Stimulated activated CD4-positive, alpha-beta T cell treated with anti-CD3 and anti-CD28 coated beads, Interleukin-4, amount 100 ng/mL, for 4 hours (primary cell): Measurements from ENCODE around the gene ADAR.
"Not testable (repeated sequence)": the region's sequence is repeated elsewhere in the genome, so short reads cannot be mapped to it uniquely, and the experiment has no call there.

Experiments
- DNase-seq, 2 experiments: peaks; one replicate each; pipeline ENCODE4 v3.0.0-alpha.2; 2020

Gene ADAR, protein sequence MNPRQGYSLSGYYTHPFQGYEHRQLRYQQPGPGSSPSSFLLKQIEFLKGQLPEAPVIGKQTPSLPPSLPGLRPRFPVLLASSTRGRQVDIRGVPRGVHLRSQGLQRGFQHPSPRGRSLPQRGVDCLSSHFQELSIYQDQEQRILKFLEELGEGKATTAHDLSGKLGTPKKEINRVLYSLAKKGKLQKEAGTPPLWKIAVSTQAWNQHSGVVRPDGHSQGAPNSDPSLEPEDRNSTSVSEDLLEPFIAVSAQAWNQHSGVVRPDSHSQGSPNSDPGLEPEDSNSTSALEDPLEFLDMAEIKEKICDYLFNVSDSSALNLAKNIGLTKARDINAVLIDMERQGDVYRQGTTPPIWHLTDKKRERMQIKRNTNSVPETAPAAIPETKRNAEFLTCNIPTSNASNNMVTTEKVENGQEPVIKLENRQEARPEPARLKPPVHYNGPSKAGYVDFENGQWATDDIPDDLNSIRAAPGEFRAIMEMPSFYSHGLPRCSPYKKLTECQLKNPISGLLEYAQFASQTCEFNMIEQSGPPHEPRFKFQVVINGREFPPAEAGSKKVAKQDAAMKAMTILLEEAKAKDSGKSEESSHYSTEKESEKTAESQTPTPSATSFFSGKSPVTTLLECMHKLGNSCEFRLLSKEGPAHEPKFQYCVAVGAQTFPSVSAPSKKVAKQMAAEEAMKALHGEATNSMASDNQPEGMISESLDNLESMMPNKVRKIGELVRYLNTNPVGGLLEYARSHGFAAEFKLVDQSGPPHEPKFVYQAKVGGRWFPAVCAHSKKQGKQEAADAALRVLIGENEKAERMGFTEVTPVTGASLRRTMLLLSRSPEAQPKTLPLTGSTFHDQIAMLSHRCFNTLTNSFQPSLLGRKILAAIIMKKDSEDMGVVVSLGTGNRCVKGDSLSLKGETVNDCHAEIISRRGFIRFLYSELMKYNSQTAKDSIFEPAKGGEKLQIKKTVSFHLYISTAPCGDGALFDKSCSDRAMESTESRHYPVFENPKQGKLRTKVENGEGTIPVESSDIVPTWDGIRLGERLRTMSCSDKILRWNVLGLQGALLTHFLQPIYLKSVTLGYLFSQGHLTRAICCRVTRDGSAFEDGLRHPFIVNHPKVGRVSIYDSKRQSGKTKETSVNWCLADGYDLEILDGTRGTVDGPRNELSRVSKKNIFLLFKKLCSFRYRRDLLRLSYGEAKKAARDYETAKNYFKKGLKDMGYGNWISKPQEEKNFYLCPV

GRCh38 chr1:154607609-154608396, at the start of gene ADAR:
TSS of gene ADAR (minus strand) at chr1:154608186. CDS start at chr1:154608006, 180 bp downstream.
- peak; percentile 80 to 95 for DNase-seq

GRCh38 chr1:154657556-154657955, 49.6 kb upstream of the ADAR start:
- DNase-seq = no peak

- no peak for DNase-seq
Observed at GRCh38 chr1:154652893-154653292, 44.9 kb upstream of the ADAR start.

GRCh38 chr1:154644724-154645123, 36.7 kb upstream of the ADAR start:
- DNase-seq = not testable (repeated sequence)

DNA sequence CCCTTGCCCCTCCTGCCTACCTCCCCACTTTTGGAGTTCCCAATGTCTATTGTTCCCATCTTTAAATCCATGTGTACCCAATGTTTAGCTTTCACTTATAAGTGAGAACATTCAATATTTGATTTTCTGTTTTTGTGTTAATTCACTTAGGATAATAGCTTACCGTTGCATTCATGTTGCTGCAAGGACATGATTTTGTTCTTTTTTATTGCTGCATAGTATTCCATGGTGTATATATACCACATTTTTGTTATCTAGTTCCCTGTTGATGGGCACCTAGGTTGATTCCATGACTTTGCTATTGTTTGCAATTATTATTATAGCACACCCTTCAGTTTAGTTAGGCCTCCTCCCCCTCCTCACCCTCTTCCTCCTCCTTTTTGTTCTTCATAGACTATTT, 33.5 kb upstream of the ADAR start:
- no peak for DNase-seq

- DNase-seq = no peak
Observed at GRCh38 chr1:154639876-154640275, 31.9 kb upstream of the ADAR start.

DNA sequence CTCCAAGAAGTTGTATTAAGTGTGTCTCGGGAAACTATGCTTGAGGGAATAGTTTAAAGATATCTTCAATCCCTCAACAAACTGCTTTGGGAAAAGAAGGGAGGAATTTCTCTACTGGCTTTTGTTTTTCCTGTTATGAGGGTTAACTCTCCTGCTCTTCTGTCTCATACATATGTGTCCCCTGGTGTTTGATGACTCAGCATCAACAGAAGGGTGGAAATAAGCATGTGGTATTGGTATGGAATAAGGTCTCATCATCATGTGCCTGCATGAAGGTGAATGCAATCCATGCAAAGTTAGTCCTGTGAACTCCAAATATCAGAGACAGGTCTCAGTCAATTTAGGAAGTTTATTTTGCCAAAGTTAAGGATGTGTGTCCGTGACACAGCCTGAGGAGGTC, 27.2 kb upstream of the ADAR start:
- no peak for DNase-seq

- DNase-seq = no peak
Observed at GRCh38 chr1:154629675-154630073, 21.7 kb upstream of the ADAR start.

- DNase-seq = no peak
Observed at GRCh38 chr1:154629061-154629674, 21.2 kb upstream of the ADAR start.

DNA sequence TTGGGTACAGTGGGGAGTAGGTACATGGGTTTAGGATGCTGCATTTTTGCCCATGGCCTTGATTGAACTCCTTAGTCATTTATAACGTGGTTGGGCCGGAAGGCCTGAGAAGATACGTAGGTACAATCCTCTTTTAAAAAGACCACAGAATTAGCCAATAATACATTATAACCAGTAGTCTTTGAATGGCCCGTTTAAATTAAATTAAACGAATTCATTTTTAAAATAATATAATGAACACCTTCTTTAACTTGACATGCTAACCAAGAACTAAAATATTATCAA, 20.1 kb upstream of the ADAR start:
- no peak for DNase-seq

GRCh38 chr1:154627257-154628120, 19.5 kb upstream of the ADAR start:
- peak; percentile 90 to 93 for DNase-seq

- no peak for DNase-seq
Observed at GRCh38 chr1:154626456-154627256, 18.7 kb upstream of the ADAR start.

- no peak for DNase-seq
Observed at GRCh38 chr1:154624746-154625643, 17.0 kb upstream of the ADAR start.

GRCh38 chr1:154623358-154623757, 15.4 kb upstream of the ADAR start:
- no peak for DNase-seq

DNA sequence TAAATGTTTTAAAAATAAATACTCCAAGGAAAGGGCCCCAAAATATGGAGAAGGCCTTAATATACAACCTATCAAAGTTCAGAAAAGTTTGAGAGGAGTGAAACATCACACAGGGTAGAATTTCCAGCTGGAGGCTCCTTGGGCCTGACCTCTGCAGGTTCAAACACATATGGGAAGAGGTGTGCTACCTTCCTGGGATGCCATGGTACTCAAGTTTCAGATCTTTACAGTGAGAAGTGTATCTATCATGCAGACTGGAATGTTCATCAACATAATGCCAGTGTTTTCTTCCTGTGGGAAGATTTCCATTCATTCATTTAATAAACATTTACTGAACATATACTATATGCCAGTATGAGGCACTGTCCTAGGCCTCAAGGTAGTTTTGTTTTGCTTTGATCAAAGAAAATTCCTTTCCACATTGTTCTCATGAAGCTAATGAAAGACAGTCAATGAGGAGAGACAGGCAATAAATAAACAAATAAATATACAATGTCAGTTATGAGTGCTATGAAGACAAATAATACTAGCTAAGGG, 14.6 kb upstream of the ADAR start:
- no peak for DNase-seq

DNA sequence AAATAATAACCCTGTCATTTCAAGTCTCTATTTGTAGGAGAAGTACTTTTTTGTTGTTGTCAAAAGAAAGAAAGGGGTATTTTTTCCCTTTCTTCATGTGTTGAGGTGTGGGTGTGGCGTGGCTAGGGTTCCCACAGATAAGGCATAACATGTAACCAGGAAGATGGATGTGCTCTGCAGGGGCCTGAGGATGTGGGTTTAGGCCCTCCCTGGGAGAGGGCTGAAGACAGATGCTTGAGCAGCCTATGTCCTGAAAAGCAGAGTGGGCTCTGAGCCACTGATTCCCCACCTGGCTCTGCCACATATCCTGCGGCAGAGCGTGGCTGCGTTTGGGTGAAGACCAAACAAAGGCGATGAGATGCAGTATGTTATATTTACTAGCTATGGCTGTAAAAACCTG, 13.9 kb upstream of the ADAR start:
- DNase-seq = no peak

DNA sequence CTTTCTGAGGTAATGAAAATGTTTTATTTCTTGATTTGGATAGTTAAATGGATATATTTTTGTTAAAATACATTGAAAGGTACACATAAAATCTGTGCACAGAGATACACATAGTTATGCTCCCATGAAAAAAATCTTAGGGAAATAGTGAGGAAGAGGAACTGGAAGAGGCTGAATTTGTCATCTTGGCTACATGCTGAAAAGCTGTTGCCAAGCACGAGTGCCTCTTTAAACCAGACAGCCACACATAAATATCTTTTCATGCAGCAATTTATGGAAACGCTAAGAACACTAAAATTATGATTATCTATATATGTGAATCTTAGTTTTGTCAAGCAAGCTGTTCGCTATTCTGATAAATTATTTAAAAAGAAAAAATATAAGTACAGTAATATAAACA, 12.8 kb upstream of the ADAR start:
- no peak for DNase-seq

DNA sequence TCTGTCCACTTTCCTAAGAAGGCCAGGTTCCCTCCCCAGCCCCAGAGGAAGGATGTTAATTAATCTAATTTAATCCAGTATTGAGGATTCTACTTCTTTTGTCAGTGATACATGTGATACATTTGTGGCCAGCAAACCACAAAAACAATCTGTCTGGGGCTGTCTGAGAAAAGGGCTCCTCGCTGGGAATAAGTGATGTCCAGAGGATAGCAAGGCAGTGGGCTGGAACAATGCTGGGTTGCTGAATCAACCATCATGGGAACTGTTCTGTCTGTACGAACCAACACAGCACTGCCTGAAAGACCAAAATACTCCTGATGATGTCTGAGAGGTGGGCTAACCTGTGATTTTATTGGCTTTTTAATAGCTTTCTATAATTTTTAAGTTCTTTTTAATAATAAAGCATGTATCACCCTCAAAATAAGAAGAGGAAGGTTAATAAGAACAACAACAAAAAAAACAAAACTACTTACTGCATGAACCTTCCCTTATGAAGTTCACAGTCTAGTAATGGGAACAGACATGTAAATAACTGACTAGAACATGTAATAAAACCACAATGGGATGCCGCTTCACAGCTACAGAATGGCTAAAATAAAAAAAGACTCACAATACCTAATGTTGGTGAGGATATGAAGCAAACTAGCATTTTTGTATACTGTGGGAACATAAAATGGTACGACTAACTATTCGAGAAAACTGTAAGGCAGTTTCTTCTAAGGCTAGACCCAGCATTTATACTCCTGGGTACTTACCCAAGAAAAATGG, 11.4 kb upstream of the ADAR start:
- no peak for DNase-seq
